Adipose tissue (tissue), 3 donors: ENCODE data around the gene SORCS1. TPM values are rescaled to one million over a fixed set of nuclear protein-coding genes. Genes with fewer than 3 reads are reported as not detected.

Experiments
- H3K27ac ChIP-seq: one replicate; pipeline ENCODE4 v1.5.1; 2013; ENCODE audit warnings: low read depth, low read length
- WGBS, 3 donors: extraction: QIAGEN DNeasy Blood & Tissue Kit; methylation state at CpG; one replicate each; pipeline ENCODE4 v1.1.7; 2013; 5-methylcytosine and 5-hydroxymethylcytosine counted together
- polyA plus RNA-seq, 3 donors: library from polyadenylated mRNA; stranded (reverse); fragments of 200-250 nt; gene quantifications; one replicate each; pipeline ENCODE4 v1.2.3, GENCODE V29; 2013
- donor health status: healthy with polysubstance abuse.
- donor health status: Bipolar disorder and iron deficiency.
- donor health status: healthy.

SORCS1 gene
- polyA plus RNA-seq, result under 1 TPM; 0.16 to 0.87 (median 0.22) TPM

DNA sequence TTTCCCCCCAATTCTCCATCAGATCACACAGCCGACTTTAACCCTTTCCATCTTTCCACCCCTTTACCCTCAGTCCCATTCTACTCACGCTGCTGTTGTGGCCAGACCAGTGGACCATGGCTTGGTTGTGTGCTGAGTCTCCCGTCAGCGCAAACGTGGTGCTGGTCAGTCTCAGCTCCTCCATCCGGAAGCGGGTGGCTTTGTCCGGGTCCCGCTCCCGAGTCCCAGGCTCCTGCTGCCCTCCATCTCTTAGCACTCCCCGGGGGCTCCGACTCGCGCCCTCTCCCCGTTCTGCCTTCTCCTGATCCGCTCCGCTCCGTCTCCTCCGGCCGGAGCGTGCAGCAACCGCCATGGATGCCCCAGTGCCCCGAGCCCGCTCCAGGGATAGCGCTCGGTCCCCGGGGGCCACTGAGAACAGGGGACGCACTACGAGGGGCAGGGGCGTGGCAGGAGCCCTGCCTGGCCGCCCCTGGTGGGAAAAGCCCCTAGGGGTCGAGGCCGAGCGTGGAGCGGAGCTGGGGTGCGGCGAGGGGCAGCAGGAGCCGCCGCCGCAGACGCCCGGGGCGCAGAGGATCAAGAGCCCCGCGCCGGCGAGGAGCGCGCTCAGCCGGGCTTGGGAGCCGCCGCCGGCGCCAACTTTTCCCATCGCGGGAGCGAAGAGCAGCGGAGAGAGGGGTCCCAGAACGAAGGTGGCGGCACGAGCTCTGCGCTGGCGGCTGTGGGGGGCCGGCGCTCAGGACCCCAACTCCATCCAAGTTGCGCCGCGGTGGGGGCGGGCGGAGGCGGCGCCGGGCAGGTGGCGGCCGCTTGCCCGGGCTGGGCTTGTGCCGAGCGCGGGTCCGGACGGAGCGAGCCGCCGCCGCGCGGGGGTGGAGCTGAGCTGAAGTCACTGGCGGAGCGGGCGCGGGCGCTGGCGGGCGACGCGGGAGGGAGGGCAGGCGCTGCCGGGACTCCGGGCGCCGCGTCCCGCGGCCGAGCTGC lies at the start of gene SORCS1:
Gene SORCS1 (minus strand): TSS at position 826 of the 981 bp plus-strand sequence.
- 1 to 3% (median 2%) methylated on average over 79 to 104 of the region's 105 CpGs for WGBS, 3 donors
- H3K27ac ChIP-seq, result no peak within 1 kb of the TSS

DNA sequence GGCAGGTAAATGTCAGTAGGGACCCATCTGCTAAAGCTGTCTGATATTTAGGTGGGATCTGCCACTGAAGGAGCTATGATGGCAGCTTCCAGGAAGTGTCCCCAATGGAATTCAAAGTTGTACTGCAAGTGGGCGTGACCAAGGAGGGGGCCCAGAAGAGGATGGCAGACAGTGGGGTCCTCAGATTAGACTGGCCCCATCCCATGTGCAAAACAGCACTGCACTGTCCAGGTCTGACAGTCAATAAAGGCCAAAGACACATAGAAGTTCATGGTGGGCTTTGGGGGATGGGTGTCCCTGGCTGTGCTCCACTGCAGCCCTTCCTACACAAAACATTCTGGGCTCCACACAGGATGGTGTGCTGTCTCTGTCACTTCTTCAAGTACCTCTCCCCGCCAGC lies 49.8 kb upstream of the SORCS1 start:
- 69 to 86% (median 84%) methylated on average over 2 of the region's 2 CpGs for WGBS, 3 donors

DNA sequence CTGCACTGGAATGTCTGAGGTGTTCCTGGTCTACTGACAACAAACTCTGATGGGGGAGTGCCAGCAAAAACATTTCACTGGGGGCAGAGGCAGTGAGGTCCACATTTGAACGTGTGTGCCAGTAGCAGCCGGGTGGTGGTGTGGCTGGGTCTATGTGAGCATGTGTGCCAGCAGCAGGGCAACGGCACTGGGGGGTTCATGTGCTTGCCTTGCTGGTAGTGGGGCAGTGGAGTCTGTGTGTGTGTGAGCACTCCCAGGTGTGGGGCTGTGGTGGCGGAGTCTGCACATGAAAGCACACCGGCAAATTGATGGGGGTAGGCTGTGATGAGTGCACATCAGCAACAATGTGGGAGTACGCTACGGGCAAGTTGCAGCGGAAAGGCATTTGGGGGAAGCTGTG lies 49.4 kb upstream of the SORCS1 start:
- 82 to 94% (median 91%) methylated on average over 8 of the region's 8 CpGs for WGBS, 3 donors
- no peak overlapping the region for H3K27ac ChIP-seq

More for the DNA sequence above, 49.8 kb upstream of the SORCS1 start:
- no peak overlapping the region for H3K27ac ChIP-seq

DNA sequence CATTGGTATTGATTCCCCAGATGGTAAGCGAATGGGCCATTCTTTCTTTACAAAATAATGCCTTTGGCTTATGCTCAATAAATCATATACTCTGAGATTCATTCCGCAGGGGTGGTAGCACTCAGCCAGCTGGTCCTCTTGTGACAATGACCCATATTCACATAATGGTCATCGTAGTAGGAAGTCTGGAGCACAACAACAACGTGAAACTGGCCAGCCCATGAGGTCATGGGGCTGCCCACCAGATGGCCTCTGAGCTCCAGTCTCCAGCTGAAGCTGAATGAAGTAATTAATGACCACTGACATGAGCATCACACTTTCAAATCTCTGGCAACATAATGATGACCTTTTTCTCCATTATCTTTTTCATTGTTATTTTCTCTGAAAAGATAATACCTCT lies 42.3 kb upstream of the SORCS1 start:
- WGBS, 3 donors, result 58 to 71% (median 67%) methylated on average over 4 of the region's 4 CpGs
- no peak overlapping the region for H3K27ac ChIP-seq

DNA sequence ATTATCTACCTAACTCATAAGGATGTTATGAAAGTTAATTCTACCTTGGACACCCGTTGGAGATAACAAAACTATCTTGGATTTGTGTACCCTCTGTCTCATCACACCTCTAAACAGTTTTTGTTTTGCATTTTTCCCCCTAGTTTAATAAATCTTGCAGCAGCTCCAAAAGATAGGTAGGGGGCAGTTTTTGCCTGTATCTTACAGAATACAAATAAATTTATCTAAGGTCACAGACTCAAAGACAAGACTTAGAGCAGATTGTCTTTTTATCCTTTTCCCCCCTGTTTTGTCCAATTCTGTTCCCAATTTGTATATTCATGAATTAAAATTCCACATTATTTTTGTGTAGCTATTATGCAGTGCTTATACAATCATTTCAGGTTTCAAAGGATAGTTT lies 5.0 kb upstream of the SORCS1 start:
- no peak overlapping the region for H3K27ac ChIP-seq
- 29 to 41% (median 38%) methylated on average over 1 of the region's 1 CpG for WGBS, 3 donors

DNA sequence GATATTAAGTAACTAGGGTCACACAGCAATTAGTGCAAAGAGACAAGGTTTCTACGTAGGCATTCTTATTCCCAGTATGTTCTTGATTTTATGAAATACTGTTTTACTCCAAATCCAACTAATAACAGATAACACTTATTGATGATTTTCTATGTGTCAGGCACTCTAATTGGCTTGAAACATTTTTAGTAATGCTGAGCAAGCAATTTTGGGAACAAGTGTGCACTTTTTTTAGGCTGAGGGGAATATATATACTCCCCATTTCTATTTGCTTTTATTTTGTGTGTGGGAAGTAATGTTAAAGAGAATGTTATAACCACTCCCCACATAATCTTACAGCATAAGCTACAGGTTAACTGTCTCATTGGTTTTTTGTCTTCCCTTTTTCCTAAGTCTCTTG lies 4.2 kb upstream of the SORCS1 start:
- WGBS, 3 donors, result 83 to 92% (median 85%) methylated on average over 1 of the region's 1 CpG
- H3K27ac ChIP-seq, result no peak overlapping the region

DNA sequence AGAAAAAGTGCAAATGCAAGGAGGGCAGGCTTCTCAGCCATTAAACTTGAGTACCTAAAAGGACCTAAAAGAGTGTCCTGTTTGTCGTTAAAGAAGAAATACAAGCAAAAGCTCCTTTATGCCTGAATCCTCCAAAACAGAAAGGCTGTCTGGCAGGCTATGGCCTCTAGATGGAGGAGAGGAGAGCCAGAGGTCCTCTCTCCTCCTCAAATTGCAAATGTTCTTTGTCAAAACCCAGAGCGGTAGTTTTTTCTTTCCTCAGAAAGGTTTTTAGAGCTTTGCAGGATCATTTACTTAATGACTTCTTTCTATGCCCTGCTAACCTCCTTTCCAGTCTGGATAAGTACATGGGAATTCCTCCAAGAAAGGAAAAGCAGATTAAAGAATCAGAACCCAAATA lies 1.9 kb upstream of the SORCS1 start:
- whole genome bisulfite sequencing, 3 donors, result 42 to 46% (median 43%) methylated on average over 2 of the region's 2 CpGs
- no peak overlapping the region for H3K27ac ChIP-seq

DNA sequence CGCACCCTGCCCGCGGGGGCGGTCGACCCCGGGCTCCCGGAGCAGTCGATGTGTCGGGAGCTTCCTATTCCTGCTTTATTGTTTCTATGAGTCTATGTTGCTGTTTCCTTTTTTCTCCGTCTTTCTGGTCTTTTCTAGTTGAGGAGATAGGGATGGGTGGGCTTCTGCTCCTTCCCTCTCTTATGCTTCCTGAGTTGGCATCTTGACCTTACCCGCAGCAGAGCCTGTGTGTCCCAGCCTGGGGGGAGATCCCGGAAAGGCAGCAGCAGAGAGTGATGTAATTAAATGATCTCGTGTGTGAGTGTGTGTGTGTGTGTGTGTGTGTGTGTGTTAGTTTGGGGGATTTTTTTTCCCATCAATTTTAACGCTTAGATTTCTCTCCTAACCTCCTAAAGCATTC lies 486 bp upstream of the SORCS1 start:
- no peak overlapping the region for H3K27ac ChIP-seq
- 1 to 2% (median 2%) methylated on average over 14 of the region's 14 CpGs for WGBS, 3 donors

DNA sequence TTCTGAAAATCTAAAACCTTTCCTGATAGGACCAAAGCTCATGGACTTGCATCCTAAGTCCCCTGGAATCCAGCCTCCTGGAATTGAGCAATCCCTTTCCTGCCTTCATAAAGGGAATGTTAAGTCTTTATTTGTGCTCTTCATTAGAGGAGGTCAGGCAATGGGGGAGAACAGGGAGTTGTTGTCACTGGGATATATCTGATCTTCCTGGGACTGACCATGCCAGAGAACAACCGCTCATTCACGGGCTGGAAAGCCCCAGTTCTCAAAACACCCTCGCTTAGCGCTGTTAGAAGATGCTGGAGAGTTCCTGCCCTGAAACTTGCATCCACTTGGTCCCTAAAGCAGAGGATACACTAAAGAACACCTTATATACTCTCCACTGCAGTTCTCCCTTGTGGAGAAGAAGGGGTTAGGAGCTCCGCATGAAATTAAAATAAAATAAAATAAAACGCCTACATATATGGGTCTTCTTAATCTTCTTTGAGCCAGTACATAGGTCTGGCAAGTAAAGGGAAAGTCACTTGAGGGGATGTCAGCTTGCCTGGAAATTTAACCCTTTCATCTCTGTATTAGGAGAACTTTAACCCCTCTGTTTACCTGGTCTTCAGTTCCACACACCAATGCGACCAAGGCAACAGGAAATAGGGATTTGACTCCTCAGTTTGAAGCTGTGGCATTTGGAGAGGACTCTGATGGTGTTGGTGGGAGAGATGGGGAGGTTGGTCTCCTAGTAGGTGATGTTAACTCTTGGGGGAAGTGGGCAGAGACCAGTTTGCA lies 1.2 kb downstream of the SORCS1 start:
- H3K27ac ChIP-seq, result no peak overlapping the region
- WGBS, 3 donors, result 7 to 16% (median 13%) methylated on average over 7 of the region's 7 CpGs

DNA sequence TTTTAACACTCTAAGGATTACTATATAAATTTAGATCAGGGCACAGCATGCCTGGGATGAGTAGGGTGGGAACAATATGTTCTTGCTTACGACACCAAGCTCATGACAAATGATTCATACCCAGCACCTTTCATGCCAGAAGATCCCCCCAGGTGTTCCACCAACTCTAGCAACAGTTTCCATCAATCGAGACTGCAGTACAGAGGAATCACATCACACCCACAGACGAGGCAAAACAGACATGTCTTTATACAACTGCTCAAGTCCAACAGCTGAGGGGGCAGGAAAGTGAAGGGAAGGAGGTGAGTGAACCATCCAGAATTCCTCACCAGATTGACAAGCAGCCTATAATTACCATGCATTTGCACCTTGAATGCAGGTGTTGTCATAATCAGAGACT lies 3.6 kb downstream of the SORCS1 start:
- WGBS, 3 donors, result 41 to 44% (median 41%) methylated on average over 3 of the region's 3 CpGs
- no peak overlapping the region for H3K27ac ChIP-seq

DNA sequence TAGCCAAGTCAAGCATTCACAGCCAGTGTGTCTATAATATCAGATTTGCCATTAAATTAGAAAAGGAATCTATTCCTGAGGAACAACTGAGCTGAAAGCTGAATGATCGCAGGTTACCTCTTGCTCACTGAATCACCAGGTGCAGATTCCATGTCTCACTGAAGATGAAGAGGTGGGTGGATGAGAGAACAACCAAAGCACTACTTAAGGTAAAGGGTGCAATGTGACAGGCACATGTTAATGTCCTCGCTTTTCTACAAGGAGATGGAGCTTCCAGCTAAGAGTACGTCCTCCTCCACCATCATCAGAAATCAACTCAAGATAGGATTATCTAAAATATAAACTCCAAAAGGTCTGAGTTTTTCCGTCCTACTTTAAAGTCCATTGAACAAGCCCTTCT lies 4.6 kb downstream of the SORCS1 start:
- no peak overlapping the region for H3K27ac ChIP-seq
- 76 to 83% (median 79%) methylated on average over 4 of the region's 4 CpGs for WGBS, 3 donors

DNA sequence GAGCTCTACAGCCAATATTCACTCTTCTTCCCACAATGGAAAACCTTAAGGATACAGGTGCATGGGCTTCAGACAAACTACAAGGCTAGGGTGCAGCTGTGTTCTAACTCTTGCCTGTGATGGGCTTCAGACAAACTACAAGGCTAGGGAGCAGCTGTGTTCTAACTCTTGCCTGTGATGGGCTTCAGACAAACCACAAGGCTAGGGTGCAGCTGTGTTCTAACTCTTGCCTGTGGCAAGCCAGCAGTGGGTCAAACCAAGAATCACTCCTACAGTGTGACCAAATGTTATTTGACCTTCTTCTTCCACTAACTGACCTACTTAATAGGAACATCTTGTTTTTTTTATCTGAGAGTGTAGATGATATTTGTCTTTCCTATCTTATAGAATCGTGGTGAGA lies 7.4 kb downstream of the SORCS1 start:
- whole genome bisulfite sequencing, 3 donors, result 54 to 74% (median 66%) methylated on average over 1 of the region's 1 CpG

DNA sequence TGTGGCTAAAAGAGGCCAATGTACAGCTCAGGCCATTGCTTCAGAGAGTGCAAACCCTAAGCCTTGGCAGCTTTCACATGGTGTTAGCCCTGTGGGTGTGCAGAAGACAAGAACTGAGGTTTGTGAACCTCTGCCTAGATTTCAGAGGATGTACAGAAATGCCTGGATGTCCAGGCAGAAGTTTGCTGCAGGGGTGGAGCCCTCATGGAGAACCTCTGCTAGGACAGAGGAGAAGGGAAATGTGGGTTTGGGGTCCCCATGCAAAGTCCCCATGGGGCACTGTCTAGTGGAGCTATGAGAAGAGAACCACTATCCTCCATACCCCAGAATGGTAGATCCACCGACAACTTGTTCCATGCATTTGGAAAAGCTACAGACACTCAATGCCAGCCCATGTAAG lies 12.4 kb downstream of the SORCS1 start:
- WGBS, 3 donors, result 84 to 100% (median 93%) methylated on average over 1 of the region's 1 CpG

More for the DNA sequence above, 7.4 kb downstream of the SORCS1 start:
- no peak overlapping the region for H3K27ac ChIP-seq

DNA sequence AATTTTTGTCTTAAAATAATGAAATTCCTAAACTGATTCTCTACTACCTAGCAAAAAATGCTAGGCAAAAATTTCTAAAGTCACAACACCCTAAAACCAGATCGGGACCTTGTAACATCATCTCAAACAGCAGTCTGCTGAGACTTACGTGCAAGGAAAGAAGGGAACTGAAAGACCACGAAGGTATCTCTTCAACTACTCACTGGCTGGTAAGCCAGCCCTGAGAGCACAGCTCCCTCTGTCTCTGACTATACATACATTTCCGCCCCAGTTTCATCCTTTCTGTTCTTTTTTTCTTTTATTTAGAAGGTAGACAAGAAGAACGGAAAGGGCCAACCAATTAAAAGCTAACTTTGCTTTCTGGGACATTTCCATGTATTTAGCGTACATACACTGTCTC lies 15.6 kb downstream of the SORCS1 start:
- WGBS, 3 donors, result 81 to 89% (median 88%) methylated on average over 6 of the region's 6 CpGs
- H3K27ac ChIP-seq, result no peak overlapping the region

More for the DNA sequence above, 12.4 kb downstream of the SORCS1 start:
- H3K27ac ChIP-seq, result no peak overlapping the region

DNA sequence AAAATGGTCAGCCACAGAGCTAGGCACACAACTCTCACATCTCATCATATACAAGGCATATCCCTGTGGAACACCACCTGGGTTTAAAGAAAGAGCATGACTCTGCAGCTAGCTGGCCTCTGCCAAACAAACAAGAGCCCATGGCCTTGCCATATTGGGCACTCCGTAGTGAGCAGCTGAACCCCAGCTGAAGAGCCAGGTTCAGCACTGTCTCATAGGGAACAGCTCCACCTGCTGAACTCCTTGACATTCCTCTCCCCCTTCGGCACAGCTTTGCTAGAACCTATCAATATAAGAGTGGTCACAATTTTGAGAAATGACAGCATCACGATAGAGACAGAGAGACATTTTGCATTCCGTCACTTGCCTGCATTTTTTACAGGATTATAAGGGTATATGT lies 20.0 kb downstream of the SORCS1 start:
- H3K27ac ChIP-seq, result no peak overlapping the region
- WGBS, 3 donors, result 26 to 43% (median 35%) methylated on average over 4 of the region's 4 CpGs

DNA sequence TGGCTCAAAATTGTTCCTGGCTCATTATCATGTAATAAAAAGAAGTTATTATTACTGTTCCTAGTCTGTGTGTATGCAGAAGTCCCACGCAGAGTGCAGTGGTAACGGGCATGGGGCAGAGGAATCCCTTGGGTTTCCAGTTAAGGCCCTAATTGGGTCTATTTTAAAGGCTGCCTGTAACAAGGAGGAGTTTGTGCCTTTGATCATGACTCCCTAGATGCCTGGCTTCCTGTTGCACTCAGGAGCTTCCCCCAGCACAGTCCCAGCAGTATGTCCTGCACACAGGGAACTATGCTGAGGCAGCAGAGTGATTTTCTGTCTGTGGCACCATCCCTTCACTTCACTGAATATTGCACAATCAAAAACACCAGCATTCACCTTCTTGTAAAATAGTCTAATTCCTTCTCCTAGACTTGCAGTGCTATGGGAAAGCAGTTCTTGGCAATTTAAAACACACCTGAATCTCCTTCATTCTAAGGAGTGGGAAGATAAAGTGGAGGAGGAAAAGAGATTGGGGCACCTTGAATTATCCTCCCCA lies 22.9 kb downstream of the SORCS1 start:
- 55 to 65% (median 64%) methylated on average over 2 of the region's 2 CpGs for WGBS, 3 donors
- H3K27ac ChIP-seq, result no peak overlapping the region

DNA sequence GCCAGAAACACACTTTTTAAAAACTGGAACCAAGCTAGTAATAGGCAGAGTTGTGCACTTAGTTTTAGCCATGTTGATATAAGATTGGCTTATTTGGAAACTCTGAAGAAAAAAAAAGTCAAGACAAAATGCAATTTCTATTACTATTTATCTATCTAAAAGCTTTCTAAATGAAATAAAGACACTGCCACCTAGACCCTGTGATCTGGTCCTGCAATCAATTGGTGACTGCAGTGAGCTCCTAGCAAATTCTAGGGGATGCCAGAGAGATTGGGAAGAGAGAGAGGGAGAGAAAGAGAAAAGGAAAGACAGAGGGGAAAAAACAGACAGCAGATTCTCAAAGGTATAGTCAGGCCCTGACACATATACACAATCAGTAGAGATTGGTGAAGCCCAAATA lies 25.3 kb downstream of the SORCS1 start:
- H3K27ac ChIP-seq, result no peak overlapping the region

DNA sequence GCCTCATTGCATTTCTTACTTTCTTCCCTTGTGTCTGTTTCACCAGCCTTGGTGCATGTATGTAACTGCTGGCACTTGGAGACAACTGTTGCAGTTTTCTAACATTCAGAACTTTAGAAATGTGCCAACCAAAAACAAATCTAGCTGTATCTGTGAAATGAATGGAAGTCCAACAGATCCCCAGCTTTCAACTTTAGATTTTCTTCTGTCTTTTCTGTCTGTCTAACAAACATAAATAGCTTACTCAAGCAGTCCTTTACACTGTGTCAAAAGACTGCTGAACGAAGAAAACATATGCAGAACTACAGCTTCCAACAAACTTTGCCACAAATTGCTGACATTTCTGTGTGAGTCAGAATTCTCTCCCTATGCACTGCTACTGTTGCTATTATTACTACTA lies 30.9 kb downstream of the SORCS1 start:
- WGBS, 3 donors, result 38 to 52% (median 49%) methylated on average over 1 of the region's 1 CpG
- H3K27ac ChIP-seq, result no peak overlapping the region

DNA sequence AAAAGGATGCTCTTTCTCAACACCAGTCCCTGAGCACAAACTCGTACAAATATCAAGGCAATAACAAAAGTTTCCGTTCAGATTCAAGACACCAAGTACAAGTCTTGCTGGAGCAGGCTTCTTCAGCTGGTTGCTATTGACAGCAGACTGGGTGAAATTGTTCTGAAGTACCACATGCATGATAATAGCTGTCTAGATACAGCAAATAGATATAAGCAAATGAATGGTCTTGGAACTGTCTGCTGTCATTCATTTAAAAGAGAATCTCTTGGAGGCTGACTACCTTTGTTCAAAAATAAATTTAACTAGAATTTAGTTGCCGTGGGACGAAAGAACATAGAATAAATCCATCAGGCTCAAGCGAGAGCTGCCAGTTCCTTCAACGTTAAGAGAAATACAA lies 35.5 kb downstream of the SORCS1 start:
- WGBS, 3 donors, result 64 to 83% (median 82%) methylated on average over 6 of the region's 6 CpGs
- H3K27ac ChIP-seq, result no peak overlapping the region
